ENCODE data around the gene SIPA1L3.

- no peak for TF ChIP-seq CTCF (conservative IDR thresholded peaks at IDR 0.05)
- no peak for TF ChIP-seq ZFX (IDR thresholded peaks at IDR 0.05)
These were observed 47.4 kb downstream of the SIPA1L3 start for GRCh38 chr19:37954421-37954874.

Measured in C4-2B (cell line).